ENCODE measurements around the gene WLS. TPM values are rescaled to one million over a fixed set of nuclear protein-coding genes. Genes with fewer than 3 reads are reported as not detected.

WLS gene
- polyA plus RNA-seq, 1 donor from 2014 or later = 8.8 TPM

DNA sequence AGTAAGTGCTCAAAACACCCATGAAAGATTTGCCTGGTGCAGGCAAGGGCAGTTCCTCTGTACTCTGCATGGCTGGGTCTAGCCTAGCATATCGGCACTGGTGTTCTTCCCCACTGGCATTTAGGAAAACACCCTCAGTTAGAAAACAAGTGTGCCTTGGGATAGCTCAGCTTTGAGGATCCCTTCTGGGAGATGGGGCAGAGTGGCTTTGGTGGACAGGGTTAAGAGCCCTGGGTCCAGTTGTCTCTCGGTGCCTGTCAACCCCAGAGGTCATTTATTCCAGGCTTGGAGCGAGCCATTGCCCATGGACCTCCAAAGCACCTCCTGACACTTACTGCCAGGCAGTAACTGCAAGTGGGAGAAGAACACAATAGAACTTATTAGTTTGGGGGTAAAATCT, 101.1 kb downstream of the WLS start:
- no peak for TF ChIP-seq MXI1 (conservative IDR thresholded peaks at IDR 0.05; ENCODE audit: poor library complexity, severe bottlenecking)
- no peaks in the 10 kb centered on the region for H3K27me3 ChIP-seq (ENCODE audit: insufficient read depth, low read depth, low read length)
- no peaks in the 10 kb centered on the region for H3K79me2 ChIP-seq (replicated peaks; ENCODE audit: insufficient read depth, low read length)
- H3K9me2 ChIP-seq (ENCODE audit: insufficient read depth, low read length) = no peaks in the 10 kb centered on the region
- no peaks in the 10 kb centered on the region for H3K9me3 ChIP-seq (ENCODE audit: low read length)
- no peak overlapping the region for H3K4me3 ChIP-seq (ENCODE audit: low read length)
- no peaks in the 10 kb centered on the region for H4K20me1 ChIP-seq (ENCODE audit: insufficient read depth)
- no peak overlapping the region for H3K27ac ChIP-seq (ENCODE audit: low read length)
- H3F3A ChIP-seq (ENCODE audit: insufficient read depth, low read length, poor library complexity, severe bottlenecking) = no peaks in the 10 kb centered on the region
- H3K4me2 ChIP-seq (ENCODE audit: low read length) = no peak overlapping the region
- no peak overlapping the region for H3K9ac ChIP-seq (ENCODE audit: low read length)
- H2AFZ ChIP-seq (ENCODE audit: low read depth, low read length) = no peak overlapping the region
- H3K36me3 ChIP-seq (ENCODE audit: insufficient read depth, low read length) = no peaks in the 10 kb centered on the region

DNA sequence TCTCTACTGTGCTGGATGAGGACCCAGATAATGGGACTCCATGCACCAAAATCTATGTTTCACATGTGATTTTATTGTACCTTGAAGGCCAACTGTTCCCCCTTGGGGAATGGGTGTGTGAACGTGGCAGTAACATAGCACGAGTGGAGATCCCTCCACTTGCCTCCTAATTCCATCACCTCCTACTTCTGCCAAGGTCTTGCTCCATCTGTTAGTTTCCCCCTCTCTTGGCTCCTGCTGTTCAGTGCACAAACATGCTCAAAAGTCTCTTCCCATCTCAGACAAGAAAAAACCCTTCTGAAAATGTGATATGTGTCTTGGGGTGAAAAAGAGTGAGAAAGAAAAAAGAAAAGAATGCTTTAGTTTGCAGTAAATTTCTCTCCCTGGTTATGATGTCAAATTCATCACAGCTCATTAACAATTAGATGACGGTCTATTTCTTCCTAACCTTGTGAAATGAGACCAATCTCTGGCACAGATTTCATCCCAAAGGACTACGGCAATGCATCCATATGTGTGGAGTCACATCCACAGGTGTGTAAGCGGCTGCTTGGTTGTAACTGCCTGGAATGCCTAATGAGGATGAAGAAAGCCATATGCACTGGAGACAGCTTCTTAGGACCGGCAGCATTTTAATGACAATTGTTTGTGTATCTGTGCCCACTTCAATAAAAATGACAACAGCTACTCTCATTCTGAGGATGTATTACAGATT, 102.6 kb downstream of the WLS start:
- H3K27me3 ChIP-seq (ENCODE audit: insufficient read depth, low read depth, low read length) = no peaks in the 10 kb centered on the region
- H3K27ac ChIP-seq (ENCODE audit: low read length) = no peak overlapping the region
- H3F3A ChIP-seq (ENCODE audit: insufficient read depth, low read length, poor library complexity, severe bottlenecking) = no peaks in the 10 kb centered on the region
- TF ChIP-seq MXI1 (conservative IDR thresholded peaks at IDR 0.05; ENCODE audit: poor library complexity, severe bottlenecking) (no peak), TAF1 (IDR thresholded peaks at IDR 0.05; ENCODE audit: low read depth) (no peak), POLR2AphosphoS5 (IDR thresholded peaks at IDR 0.05) (no peak), EP300 (conservative IDR thresholded peaks at IDR 0.05; ENCODE audit: poor library complexity, severe bottlenecking) (no peak), SMC3 (conservative IDR thresholded peaks at IDR 0.05; ENCODE audit: poor library complexity) (no peak), EZH2 (IDR thresholded peaks at IDR 0.05; ENCODE audit: borderline replicate concordance, insufficient read depth, low read length, poor library complexity, severe bottlenecking) (no peak), RAD21 (conservative IDR thresholded peaks at IDR 0.05) (no peak)
- TF ChIP-seq, protein P1, sequence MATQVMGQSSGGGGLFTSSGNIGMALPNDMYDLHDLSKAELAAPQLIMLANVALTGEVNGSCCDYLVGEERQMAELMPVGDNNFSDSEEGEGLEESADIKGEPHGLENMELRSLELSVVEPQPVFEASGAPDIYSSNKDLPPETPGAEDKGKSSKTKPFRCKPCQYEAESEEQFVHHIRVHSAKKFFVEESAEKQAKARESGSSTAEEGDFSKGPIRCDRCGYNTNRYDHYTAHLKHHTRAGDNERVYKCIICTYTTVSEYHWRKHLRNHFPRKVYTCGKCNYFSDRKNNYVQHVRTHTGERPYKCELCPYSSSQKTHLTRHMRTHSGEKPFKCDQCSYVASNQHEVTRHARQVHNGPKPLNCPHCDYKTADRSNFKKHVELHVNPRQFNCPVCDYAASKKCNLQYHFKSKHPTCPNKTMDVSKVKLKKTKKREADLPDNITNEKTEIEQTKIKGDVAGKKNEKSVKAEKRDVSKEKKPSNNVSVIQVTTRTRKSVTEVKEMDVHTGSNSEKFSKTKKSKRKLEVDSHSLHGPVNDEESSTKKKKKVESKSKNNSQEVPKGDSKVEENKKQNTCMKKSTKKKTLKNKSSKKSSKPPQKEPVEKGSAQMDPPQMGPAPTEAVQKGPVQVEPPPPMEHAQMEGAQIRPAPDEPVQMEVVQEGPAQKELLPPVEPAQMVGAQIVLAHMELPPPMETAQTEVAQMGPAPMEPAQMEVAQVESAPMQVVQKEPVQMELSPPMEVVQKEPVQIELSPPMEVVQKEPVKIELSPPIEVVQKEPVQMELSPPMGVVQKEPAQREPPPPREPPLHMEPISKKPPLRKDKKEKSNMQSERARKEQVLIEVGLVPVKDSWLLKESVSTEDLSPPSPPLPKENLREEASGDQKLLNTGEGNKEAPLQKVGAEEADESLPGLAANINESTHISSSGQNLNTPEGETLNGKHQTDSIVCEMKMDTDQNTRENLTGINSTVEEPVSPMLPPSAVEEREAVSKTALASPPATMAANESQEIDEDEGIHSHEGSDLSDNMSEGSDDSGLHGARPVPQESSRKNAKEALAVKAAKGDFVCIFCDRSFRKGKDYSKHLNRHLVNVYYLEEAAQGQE (IDR thresholded peaks at IDR 0.05; ENCODE audit: borderline replicate concordance) = no peak
- TF ChIP-seq, protein P2, sequence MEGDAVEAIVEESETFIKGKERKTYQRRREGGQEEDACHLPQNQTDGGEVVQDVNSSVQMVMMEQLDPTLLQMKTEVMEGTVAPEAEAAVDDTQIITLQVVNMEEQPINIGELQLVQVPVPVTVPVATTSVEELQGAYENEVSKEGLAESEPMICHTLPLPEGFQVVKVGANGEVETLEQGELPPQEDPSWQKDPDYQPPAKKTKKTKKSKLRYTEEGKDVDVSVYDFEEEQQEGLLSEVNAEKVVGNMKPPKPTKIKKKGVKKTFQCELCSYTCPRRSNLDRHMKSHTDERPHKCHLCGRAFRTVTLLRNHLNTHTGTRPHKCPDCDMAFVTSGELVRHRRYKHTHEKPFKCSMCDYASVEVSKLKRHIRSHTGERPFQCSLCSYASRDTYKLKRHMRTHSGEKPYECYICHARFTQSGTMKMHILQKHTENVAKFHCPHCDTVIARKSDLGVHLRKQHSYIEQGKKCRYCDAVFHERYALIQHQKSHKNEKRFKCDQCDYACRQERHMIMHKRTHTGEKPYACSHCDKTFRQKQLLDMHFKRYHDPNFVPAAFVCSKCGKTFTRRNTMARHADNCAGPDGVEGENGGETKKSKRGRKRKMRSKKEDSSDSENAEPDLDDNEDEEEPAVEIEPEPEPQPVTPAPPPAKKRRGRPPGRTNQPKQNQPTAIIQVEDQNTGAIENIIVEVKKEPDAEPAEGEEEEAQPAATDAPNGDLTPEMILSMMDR (IDR thresholded peaks at IDR 0.05; ENCODE audit: poor library complexity, severe bottlenecking) = no peak
- H3K9me3 ChIP-seq (ENCODE audit: low read length) = no peaks in the 10 kb centered on the region
- H3K9me2 ChIP-seq (ENCODE audit: insufficient read depth, low read length) = no peaks in the 10 kb centered on the region
- no peak overlapping the region for H3K9ac ChIP-seq (ENCODE audit: low read length)
- H3K36me3 ChIP-seq (ENCODE audit: insufficient read depth, low read length) = no peaks in the 10 kb centered on the region
- H3K4me2 ChIP-seq (ENCODE audit: low read length) = no peak overlapping the region
- no peaks in the 10 kb centered on the region for H4K20me1 ChIP-seq (ENCODE audit: insufficient read depth)
- H3K79me2 ChIP-seq (replicated peaks; ENCODE audit: insufficient read depth, low read length) = no peaks in the 10 kb centered on the region
- H2AFZ ChIP-seq (ENCODE audit: low read depth, low read length) = no peak overlapping the region
- no peak overlapping the region for H3K4me3 ChIP-seq (ENCODE audit: low read length)

Measured in neural cell (in vitro differentiated cells).